NK-92 treated with Interleukin-12 subunit alpha and Interleukin-12 subunit beta, amount 100 ng/mL, for 24 hours (cell line): ENCODE measurements around the gene TBXT.
"Not testable (repeated sequence)": the region's sequence is repeated elsewhere in the genome, so short reads cannot be mapped to it uniquely, and the experiment has no call there.

Experiments
- DNase-seq: peaks from one replicate; lab custom pipeline; 2025; lab: John Stamatoyannopoulos, UW

Gene TBXT

GRCh38 chr6:166172546-166172945, 4.9 kb upstream of the TBXT start:
- DNase-seq = no peak

GRCh38 chr6:166169549-166170421, 2.1 kb upstream of the TBXT start:
- DNase-seq = no peak

GRCh38 chr6:166168616-166169548, 1.2 kb upstream of the TBXT start:
- DNase-seq = no peak

- DNase-seq = no peak
These were observed 356 bp downstream of the TBXT start for GRCh38 chr6:166167258-166167731.

GRCh38 chr6:166166314-166167257, 1.1 kb downstream of the TBXT start:
- DNase-seq = no peak

- no peak for DNase-seq
These were observed 1.9 kb downstream of the TBXT start for GRCh38 chr6:166165558-166166313.

- no peak for DNase-seq
These were observed 4.9 kb downstream of the TBXT start for GRCh38 chr6:166162599-166163342.

GRCh38 chr6:166157930-166158617, 9.6 kb downstream of the TBXT start:
- DNase-seq = no peak

- no peak for DNase-seq
These were observed 10.7 kb downstream of the TBXT start for GRCh38 chr6:166156942-166157341.

- DNase-seq = no peak
These were observed 13.7 kb downstream of the TBXT start for GRCh38 chr6:166153966-166154365.

GRCh38 chr6:166152660-166153059, 15.0 kb downstream of the TBXT start:
- DNase-seq = no peak

GRCh38 chr6:166151798-166152197, 15.9 kb downstream of the TBXT start:
- DNase-seq = no peak

GRCh38 chr6:166145751-166146150, 21.9 kb downstream of the TBXT start:
- no peak for DNase-seq

GRCh38 chr6:166143011-166143410, 24.6 kb downstream of the TBXT start:
- DNase-seq = no peak

- no peak for DNase-seq
These were observed 39.8 kb downstream of the TBXT start for GRCh38 chr6:166127624-166128472.

- not testable (repeated sequence) for DNase-seq
These were observed 44.5 kb downstream of the TBXT start for GRCh38 chr6:166123115-166123514.

GRCh38 chr6:166121726-166122125, 45.9 kb downstream of the TBXT start:
- DNase-seq = no peak

GRCh38 chr6:166119116-166119911, 48.3 kb downstream of the TBXT start:
- DNase-seq = no peak
